OCI-LY1 (cell line): ENCODE data around the gene KRTAP19-1.

Experiments used
- H2AFZ ChIP-seq: fragments of 200-600 bp; sonication (generic), shearing (Covaris generic); 2 replicates; pipeline ENCODE4 v1.6.0; 2014; ENCODE audit warnings: antibody characterized with exemption, mild to moderate bottlenecking, low read length
- H3F3A ChIP-seq: fragments of 200-600 bp; sonication (generic), shearing (Covaris generic); 2 replicates; pipeline ENCODE4 v1.6.0; 2014; ENCODE audit warnings: mild to moderate bottlenecking, antibody characterized with exemption, low read length, moderate library complexity; ENCODE audit not compliant: insufficient read depth
- H3K27ac ChIP-seq: fragments of 200-600 bp; sonication (generic); 2 replicates; pipeline ENCODE4 v1.5.1; 2014; ENCODE audit warnings: low read length, mixed run types, mild to moderate bottlenecking, low read depth; ENCODE audit not compliant: poor library complexity, severe bottlenecking
- H3K27me3 ChIP-seq: fragments of 200-600 bp; sonication (generic); 2 replicates; pipeline ENCODE4 v1.6.0; 2014; ENCODE audit warnings: antibody characterized with exemption, mild to moderate bottlenecking, low read length, moderate library complexity; ENCODE audit not compliant: insufficient read depth
- H3K36me3 ChIP-seq: fragments of 200-600 bp; sonication (generic); 2 replicates; pipeline ENCODE4 v1.6.1; 2014; ENCODE audit warnings: mild to moderate bottlenecking, antibody characterized with exemption, low read length, moderate library complexity, mixed read lengths; ENCODE audit not compliant: insufficient read depth
- H3K4me1 ChIP-seq: fragments of 200-600 bp; sonication (generic); 2 replicates; pipeline ENCODE4 v1.5.1; 2014; ENCODE audit warnings: mild to moderate bottlenecking, low read length, moderate library complexity; ENCODE audit not compliant: insufficient read depth, severe bottlenecking
- H3K4me2 ChIP-seq: fragments of 200-600 bp; sonication (generic), shearing (Covaris generic); 2 replicates; pipeline ENCODE4 v1.6.1; 2014; ENCODE audit warnings: low read length
- H3K4me3 ChIP-seq: fragments of 200-600 bp; sonication (generic); 2 replicates; pipeline ENCODE4 v1.5.1; 2014; ENCODE audit warnings: low read length, low read depth, mild to moderate bottlenecking, mixed read lengths; ENCODE audit not compliant: poor library complexity, severe bottlenecking
- H3K79me2 ChIP-seq: fragments of 200-600 bp; shearing (Covaris generic); 2 replicates; pipeline ENCODE4 v1.6.1; 2016; ENCODE audit warnings: mixed run types, low read length, mixed read lengths; ENCODE audit not compliant: insufficient read depth
- H3K9ac ChIP-seq: fragments of 200-600 bp; sonication (generic), shearing (Covaris generic); 2 replicates; pipeline ENCODE4 v1.6.1; 2014; ENCODE audit warnings: mild to moderate bottlenecking, low read length, mixed read lengths
- H3K9me2 ChIP-seq: fragments of 200-600 bp; sonication (generic), shearing (Covaris generic); 2 replicates; pipeline ENCODE4 v1.6.1; 2014; ENCODE audit warnings: low read depth, mild to moderate bottlenecking, low read length, mixed read lengths
- H3K9me3 ChIP-seq: fragments of 200-600 bp; shearing (Covaris generic); 2 replicates; pipeline ENCODE4 v1.6.1; 2014; ENCODE audit warnings: low read length, mixed read lengths
- H4K20me1 ChIP-seq: fragments of 200-600 bp; sonication (generic), shearing (Covaris generic); 2 replicates; pipeline ENCODE4 v1.6.0; 2016; ENCODE audit warnings: mild to moderate bottlenecking, low read length; ENCODE audit not compliant: insufficient read depth
- EZH2 ChIP-seq: fragments of 200-600 bp; sonication (generic), shearing (Covaris generic); IDR thresholded peaks from 2 replicates; pipeline ENCODE4 v1.8.0; 2017; ENCODE audit warnings: borderline replicate concordance, mixed run types, mild to moderate bottlenecking, antibody characterized with exemption, low read length, moderate library complexity, mixed read lengths
- TF ChIP-seq, protein P1 (sequence below): fragments of 200-600 bp; sonication (generic), shearing (Covaris generic); IDR thresholded peaks from 2 replicates; pipeline ENCODE4 v1.5.1; 2017; ENCODE audit warnings: mild to moderate bottlenecking, antibody characterized with exemption, low read length, moderate library complexity, mixed read lengths

The KRTAP19-1 gene

GRCh38 chr21:30447056-30447455 is 33.1 kb downstream of the KRTAP19-1 start:
- Histone ChIP-seq H3K9me2 (no peaks in the 10 kb centered on the region), H3K4me1 (no peaks in the 10 kb centered on the region), H3K9ac (no peak overlapping the region), H3K4me3 (no peak overlapping the region), H3F3A (no peaks in the 10 kb centered on the region), H3K27me3 (0 out of 2 replicates have a peak, but pooled peaks cover 3% of the 10 kb centered on the region), H4K20me1 (no peaks in the 10 kb centered on the region), H2AFZ (no peak overlapping the region), H3K27ac (no peak overlapping the region), H3K36me3 (no peaks in the 10 kb centered on the region), H3K79me2 (no peaks in the 10 kb centered on the region), H3K4me2 (no peak overlapping the region), H3K9me3 (no peaks in the 10 kb centered on the region)
- TF ChIP-seq, protein P1, sequence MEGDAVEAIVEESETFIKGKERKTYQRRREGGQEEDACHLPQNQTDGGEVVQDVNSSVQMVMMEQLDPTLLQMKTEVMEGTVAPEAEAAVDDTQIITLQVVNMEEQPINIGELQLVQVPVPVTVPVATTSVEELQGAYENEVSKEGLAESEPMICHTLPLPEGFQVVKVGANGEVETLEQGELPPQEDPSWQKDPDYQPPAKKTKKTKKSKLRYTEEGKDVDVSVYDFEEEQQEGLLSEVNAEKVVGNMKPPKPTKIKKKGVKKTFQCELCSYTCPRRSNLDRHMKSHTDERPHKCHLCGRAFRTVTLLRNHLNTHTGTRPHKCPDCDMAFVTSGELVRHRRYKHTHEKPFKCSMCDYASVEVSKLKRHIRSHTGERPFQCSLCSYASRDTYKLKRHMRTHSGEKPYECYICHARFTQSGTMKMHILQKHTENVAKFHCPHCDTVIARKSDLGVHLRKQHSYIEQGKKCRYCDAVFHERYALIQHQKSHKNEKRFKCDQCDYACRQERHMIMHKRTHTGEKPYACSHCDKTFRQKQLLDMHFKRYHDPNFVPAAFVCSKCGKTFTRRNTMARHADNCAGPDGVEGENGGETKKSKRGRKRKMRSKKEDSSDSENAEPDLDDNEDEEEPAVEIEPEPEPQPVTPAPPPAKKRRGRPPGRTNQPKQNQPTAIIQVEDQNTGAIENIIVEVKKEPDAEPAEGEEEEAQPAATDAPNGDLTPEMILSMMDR = no peak
- TF ChIP-seq EZH2 = no peak

DNA sequence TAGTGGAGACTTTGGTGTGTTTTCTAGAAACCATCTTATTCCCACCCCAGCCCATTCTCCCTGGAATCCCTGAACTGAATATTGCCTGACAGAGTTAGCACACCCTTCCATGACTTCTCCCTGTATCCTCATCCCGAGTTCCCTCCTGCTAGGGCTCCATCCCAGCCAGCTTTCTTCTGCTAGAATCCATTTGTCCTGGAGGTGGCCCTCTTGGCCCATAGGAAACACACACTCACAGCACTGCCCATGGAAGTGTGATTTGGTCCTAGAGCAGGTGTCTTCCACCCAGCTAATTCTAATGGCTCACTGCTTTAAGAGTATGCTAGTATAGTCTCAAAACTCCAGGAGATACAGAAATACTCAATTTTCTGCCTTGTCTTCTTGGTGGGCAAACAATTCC is 36.0 kb downstream of the KRTAP19-1 start:
- Histone ChIP-seq H3F3A (no peaks in the 10 kb centered on the region), H2AFZ (no peak overlapping the region), H3K9ac (no peak overlapping the region), H3K79me2 (no peaks in the 10 kb centered on the region), H3K4me2 (no peak overlapping the region), H3K27ac (no peak overlapping the region), H4K20me1 (no peaks in the 10 kb centered on the region), H3K36me3 (no peaks in the 10 kb centered on the region), H3K9me2 (no peaks in the 10 kb centered on the region), H3K4me3 (no peak overlapping the region), H3K9me3 (no peaks in the 10 kb centered on the region), H3K4me1 (no peaks in the 10 kb centered on the region), H3K27me3 (0 out of 2 replicates have a peak, but pooled peaks cover 3% of the 10 kb centered on the region)
- TF ChIP-seq, protein P1 = no peak
- TF ChIP-seq EZH2 = no peak

DNA sequence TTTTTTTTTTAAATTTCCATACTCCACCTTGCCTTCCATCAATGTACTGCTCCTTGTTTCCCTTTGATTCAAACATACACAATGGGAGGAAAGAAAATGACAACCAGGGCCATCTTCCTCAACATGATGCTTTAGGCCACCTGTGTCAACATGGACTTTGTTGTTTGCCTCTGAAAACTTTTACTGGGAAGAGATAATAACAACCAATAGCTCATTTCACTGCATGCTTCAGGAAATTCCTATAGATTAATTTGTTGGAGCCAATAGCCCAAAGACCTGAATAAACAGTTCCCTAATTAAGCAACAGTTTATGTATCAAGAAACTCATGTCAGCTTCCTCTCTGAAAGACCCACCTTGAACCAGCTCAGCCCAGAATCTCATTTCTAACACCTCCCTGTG is 36.9 kb downstream of the KRTAP19-1 start:
- Histone ChIP-seq H4K20me1 (no peaks in the 10 kb centered on the region), H3K79me2 (no peaks in the 10 kb centered on the region), H3F3A (no peaks in the 10 kb centered on the region), H3K4me2 (no peak overlapping the region), H3K9me3 (no peaks in the 10 kb centered on the region), H3K9ac (no peak overlapping the region), H3K4me3 (no peak overlapping the region), H2AFZ (no peak overlapping the region), H3K27ac (no peak overlapping the region), H3K9me2 (no peaks in the 10 kb centered on the region), H3K36me3 (no peaks in the 10 kb centered on the region), H3K4me1 (no peaks in the 10 kb centered on the region), H3K27me3 (no peaks in the 10 kb centered on the region)
- TF ChIP-seq, protein P1 = no peak
- no peak for TF ChIP-seq EZH2
